Osteoblast (primary cell): Measurements from ENCODE around the gene UIMC1. TPM values are rescaled to one million over a fixed set of nuclear protein-coding genes. Genes with fewer than 3 reads are reported as not detected.

ENCODE experiments used
- DNase-seq: peaks from one replicate; pipeline ENCODE4 v3.0.0; 2011; ENCODE audit warnings: low spot score, mixed read lengths; ENCODE audit not compliant: insufficient read length; ENCODE audit errors: missing footprints
- H2AFZ ChIP-seq: 2 replicates; pipeline ENCODE4 v1.6.0; 2011; ENCODE audit warnings: mild to moderate bottlenecking, low read length
- H3K27ac ChIP-seq: 2 replicates; pipeline ENCODE4 v1.5.1; 2011; ENCODE audit warnings: mild to moderate bottlenecking, low read depth, low read length, moderate library complexity
- H3K27me3 ChIP-seq: 2 replicates; pipeline ENCODE4 v1.6.0; 2012; ENCODE audit warnings: mild to moderate bottlenecking, control low read depth, inconsistent platforms, low read length, moderate library complexity; ENCODE audit not compliant: insufficient read depth
- H3K36me3 ChIP-seq: 2 replicates; pipeline ENCODE4 v1.5.1; 2011; ENCODE audit warnings: mild to moderate bottlenecking, low read length, control low read depth, moderate library complexity; ENCODE audit not compliant: insufficient read depth
- H3K4me1 ChIP-seq: 2 replicates; pipeline ENCODE4 v1.5.1; 2011; ENCODE audit warnings: mild to moderate bottlenecking, low read length, control low read depth, moderate library complexity; ENCODE audit not compliant: insufficient read depth
- H3K4me2 ChIP-seq: 2 replicates; pipeline ENCODE4 v1.6.0; 2011; ENCODE audit warnings: mild to moderate bottlenecking, low read length; ENCODE audit not compliant: insufficient read depth
- H3K4me3 ChIP-seq: fragments of 200-600 bp; sonication (generic); 3 replicates; pipeline ENCODE4 v1.5.1; 2012; ENCODE audit warnings: mild to moderate bottlenecking, low read length, inconsistent platforms; ENCODE audit not compliant: insufficient read depth
- H3K79me2 ChIP-seq: 2 replicates; pipeline ENCODE4 v1.6.0; 2012; ENCODE audit warnings: mild to moderate bottlenecking, low read length, control low read depth, inconsistent platforms; ENCODE audit not compliant: insufficient read depth
- H3K9me3 ChIP-seq: 2 replicates; pipeline ENCODE4 v1.5.1; 2011; ENCODE audit warnings: low read depth, low read length, control low read depth
- H4K20me1 ChIP-seq: 2 replicates; pipeline ENCODE4 v1.6.0; 2012; ENCODE audit warnings: mild to moderate bottlenecking, low read length, control low read depth; ENCODE audit not compliant: insufficient read depth
- total RNA-seq: library from RNA; depleted of rRNA; stranded (reverse); fragments of >200 nt; gene quantifications from 2 replicates; pipeline ENCODE4 v1.2.3, GENCODE V29; 2012
- TF ChIP-seq, protein P1 (sequence below): IDR thresholded peaks from 2 replicates; pipeline ENCODE4 v1.5.1; 2011; ENCODE audit warnings: mild to moderate bottlenecking, low read depth, low read length, moderate library complexity; ENCODE audit errors: extremely low read depth

UIMC1 gene
- total RNA-seq, 1 donor: 40.9 TPM

DNA sequence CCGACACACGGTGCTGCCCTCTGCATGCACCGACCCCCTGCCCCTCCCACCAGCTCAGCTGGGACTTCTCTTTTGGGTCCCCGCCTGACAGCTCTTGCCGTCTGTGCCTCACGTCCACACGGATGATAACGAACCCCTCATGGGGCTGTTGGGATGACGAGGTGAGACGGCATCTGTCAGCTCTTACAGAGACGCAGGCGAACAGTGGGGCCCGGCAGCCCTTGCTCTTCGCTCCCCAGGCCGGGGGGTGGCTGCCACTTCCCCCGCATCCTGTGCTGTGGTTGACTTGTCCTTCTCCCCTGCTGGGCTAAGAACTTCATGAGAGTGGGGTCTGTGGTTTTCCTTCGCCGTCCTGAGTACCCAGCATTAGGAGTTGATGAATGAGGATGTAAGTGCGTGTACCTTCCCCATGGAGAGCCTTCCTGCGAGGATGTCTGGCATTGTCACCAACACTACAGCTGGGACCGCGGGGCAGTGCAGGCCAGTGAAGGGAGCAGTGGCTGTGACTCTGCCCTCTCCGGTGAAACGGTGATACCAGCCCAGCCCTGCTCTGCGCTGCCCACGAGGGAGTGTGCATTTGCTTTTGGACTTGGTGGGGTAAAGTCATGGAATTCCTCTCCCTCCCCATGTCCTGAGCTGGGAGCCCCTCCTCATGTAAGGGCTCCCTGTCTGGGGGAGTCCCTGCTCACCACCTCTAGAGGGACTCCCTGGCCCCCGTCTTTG lies 130.6 kb downstream of the UIMC1 start:
- Histone ChIP-seq H3K4me2 (no peak overlapping the region), H3K27ac (no peak overlapping the region), H3K4me3 (no peak overlapping the region), H3K79me2 (no peaks in the 10 kb centered on the region), H4K20me1 (no peaks in the 10 kb centered on the region), H3K27me3 (peaks cover 31% of the 10 kb centered on the region), H3K4me1 (no peaks in the 10 kb centered on the region), H3K9me3 (no peaks in the 10 kb centered on the region), H2AFZ (no peak overlapping the region), H3K36me3 (no peaks in the 10 kb centered on the region)
- DNase-seq: no peak
- TF ChIP-seq, protein P1, sequence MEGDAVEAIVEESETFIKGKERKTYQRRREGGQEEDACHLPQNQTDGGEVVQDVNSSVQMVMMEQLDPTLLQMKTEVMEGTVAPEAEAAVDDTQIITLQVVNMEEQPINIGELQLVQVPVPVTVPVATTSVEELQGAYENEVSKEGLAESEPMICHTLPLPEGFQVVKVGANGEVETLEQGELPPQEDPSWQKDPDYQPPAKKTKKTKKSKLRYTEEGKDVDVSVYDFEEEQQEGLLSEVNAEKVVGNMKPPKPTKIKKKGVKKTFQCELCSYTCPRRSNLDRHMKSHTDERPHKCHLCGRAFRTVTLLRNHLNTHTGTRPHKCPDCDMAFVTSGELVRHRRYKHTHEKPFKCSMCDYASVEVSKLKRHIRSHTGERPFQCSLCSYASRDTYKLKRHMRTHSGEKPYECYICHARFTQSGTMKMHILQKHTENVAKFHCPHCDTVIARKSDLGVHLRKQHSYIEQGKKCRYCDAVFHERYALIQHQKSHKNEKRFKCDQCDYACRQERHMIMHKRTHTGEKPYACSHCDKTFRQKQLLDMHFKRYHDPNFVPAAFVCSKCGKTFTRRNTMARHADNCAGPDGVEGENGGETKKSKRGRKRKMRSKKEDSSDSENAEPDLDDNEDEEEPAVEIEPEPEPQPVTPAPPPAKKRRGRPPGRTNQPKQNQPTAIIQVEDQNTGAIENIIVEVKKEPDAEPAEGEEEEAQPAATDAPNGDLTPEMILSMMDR: no peak

DNA sequence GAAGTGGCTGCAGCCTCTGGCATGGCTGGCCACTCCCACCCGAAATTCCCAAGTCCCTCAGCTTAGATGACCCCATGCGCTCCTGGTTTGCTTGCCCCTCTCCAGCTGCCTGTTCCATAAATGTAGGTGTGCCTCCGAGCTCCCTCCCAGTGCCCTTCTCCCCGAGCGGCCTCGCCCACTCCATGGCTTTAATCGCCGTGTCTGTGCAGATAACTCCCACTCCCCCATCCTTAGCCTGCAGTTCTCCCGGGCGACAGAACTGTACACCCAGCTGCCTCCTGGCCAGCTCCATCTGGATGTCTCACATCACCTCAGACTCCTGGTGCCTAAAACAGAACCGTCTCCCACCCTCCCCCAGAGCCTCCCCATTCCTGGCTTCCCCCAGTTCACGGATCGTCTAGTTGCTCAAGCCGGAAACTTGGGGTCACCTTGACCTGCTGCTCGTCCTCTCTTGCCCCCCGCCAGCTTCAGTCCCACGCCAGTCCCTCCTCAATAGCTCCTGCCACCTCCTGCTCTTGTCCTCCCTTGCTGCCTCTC lies 131.5 kb downstream of the UIMC1 start:
- H3K27me3 ChIP-seq: peaks cover 31% of the 10 kb centered on the region
- no peak for DNase-seq
- TF ChIP-seq, protein P1: no peak
- H3K27ac ChIP-seq: no peak overlapping the region
- H3K9me3 ChIP-seq: no peaks in the 10 kb centered on the region
- no peaks in the 10 kb centered on the region for H3K4me1 ChIP-seq
- no peaks in the 10 kb centered on the region for H4K20me1 ChIP-seq
- H3K4me2 ChIP-seq: no peak overlapping the region
- no peak overlapping the region for H2AFZ ChIP-seq
- H3K79me2 ChIP-seq: no peaks in the 10 kb centered on the region
- H3K36me3 ChIP-seq: no peaks in the 10 kb centered on the region
- H3K4me3 ChIP-seq: no peak overlapping the region

DNA sequence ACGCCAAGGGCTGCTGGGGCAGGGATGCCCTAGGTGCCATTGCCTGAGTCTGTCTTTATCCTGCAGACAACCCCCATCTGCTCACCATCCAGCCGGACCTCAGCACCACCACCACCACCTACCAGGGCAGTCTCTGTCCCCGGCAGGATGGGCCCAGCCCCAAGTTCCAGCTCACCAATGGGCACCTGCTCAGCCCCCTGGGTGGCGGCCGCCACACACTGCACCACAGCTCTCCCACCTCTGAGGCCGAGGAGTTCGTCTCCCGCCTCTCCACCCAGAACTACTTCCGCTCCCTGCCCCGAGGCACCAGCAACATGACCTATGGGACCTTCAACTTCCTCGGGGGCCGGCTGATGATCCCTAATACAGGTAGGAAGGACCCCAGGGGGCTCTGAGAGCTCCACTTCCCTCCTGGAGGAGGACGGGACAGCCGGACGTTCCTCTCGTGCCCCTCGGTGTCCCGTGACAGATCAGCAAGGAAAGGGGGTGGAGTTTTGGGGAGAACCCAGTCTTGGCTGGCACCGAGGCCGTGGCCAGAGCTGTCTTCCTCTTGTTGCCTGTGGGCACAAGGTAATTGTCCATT lies 132.3 kb downstream of the UIMC1 start:
- Histone ChIP-seq H3K4me3 (no peak overlapping the region), H3K27ac (no peak overlapping the region)

More for the DNA sequence above, 132.3 kb downstream of the UIMC1 start:
- H4K20me1 ChIP-seq: no peaks in the 10 kb centered on the region
- peaks cover 31% of the 10 kb centered on the region for H3K27me3 ChIP-seq
- no peaks in the 10 kb centered on the region for H3K79me2 ChIP-seq
- H3K4me2 ChIP-seq: no peak overlapping the region
- no peaks in the 10 kb centered on the region for H3K36me3 ChIP-seq
- H2AFZ ChIP-seq: no peak overlapping the region
- no peak for DNase-seq
- no peaks in the 10 kb centered on the region for H3K4me1 ChIP-seq
- no peaks in the 10 kb centered on the region for H3K9me3 ChIP-seq
- TF ChIP-seq, protein P1: no peak
